Measurements from ENCODE around the gene PPP1R3E. TPM values are rescaled to one million over a fixed set of nuclear protein-coding genes. Genes with fewer than 3 reads are reported as not detected.
A peak's percentile ranks its signal among the peaks of the same experiment; 100 is the strongest.
"Not testable (repeated sequence)": the region's sequence is repeated elsewhere in the genome, so short reads cannot be mapped to it uniquely, and the experiment has no call there.

PPP1R3E gene
- total RNA-seq, 1 donor from 2014 or later, result 14.6 TPM

GRCh38 chr14:23335623-23336022, 33.0 kb upstream of the PPP1R3E start:
- intact Hi-C loops (cut with DNase I), result no loop called here
- H3K4me1 ChIP-seq, result no peaks in the 10 kb centered on the region
- DNase-seq (no peak), ATAC-seq (no peak)
- H3K36me3 ChIP-seq, result no peaks in the 10 kb centered on the region
- no peaks in the 10 kb centered on the region for H3K9me3 ChIP-seq
- no peak overlapping the region for H3K4me3 ChIP-seq
- H3K27ac ChIP-seq, result no peak overlapping the region
- H3K27me3 ChIP-seq, result no peaks in the 10 kb centered on the region
- no peak for TF ChIP-seq CTCF (IDR thresholded peaks at IDR 0.05)

- H3K27me3 ChIP-seq, result no peaks in the 10 kb centered on the region
- H3K9me3 ChIP-seq, result no peaks in the 10 kb centered on the region
- peaks cover 6% of the 10 kb centered on the region for H3K4me1 ChIP-seq
- DNase-seq, result no peak
- intact Hi-C loops (cut with DNase I), result loop anchor here (5.0 kb wide), 1 partner anchor 49 kb away; the partner anchor contains the start of gene CMTM5
- H3K36me3 ChIP-seq, result peaks cover 26% of the 10 kb centered on the region
- H3K4me3 ChIP-seq, result no peak overlapping the region
- peak; percentile 91 for ATAC-seq
- no peak overlapping the region for H3K27ac ChIP-seq
- TF ChIP-seq CTCF (IDR thresholded peaks at IDR 0.05), result peak; percentile 89
Measured at GRCh38 chr14:23327947-23328744, 25.5 kb upstream of the PPP1R3E start.

GRCh38 chr14:23326491-23327332, 24.1 kb upstream of the PPP1R3E start:
- intact Hi-C loops (cut with DNase I), result loop anchor here (5.0 kb wide), 1 partner anchor 51 kb away; the partner anchor contains the start of gene CMTM5
- no peak overlapping the region for H3K4me3 ChIP-seq
- H3K27me3 ChIP-seq, result no peaks in the 10 kb centered on the region
- H3K36me3 ChIP-seq, result peaks cover 29% of the 10 kb centered on the region
- no peaks in the 10 kb centered on the region for H3K9me3 ChIP-seq
- no peak for TF ChIP-seq CTCF (IDR thresholded peaks at IDR 0.05)
- DNase-seq (no peak), ATAC-seq (no peak)
- no peak overlapping the region for H3K27ac ChIP-seq
- peaks cover 15% of the 10 kb centered on the region for H3K4me1 ChIP-seq

- not testable (repeated sequence) for H3K27me3 ChIP-seq, H3K27ac ChIP-seq, H3K9me3 ChIP-seq, H3K4me3 ChIP-seq, ATAC-seq, DNase-seq
- Histone ChIP-seq H3K4me1 (peaks cover 15% of the 10 kb centered on the region), H3K36me3 (peaks cover 29% of the 10 kb centered on the region)
- intact Hi-C loops (cut with DNase I), result loop anchor here (5.0 kb wide), 1 partner anchor 52 kb away; the partner anchor contains the start of gene CMTM5
Measured at GRCh38 chr14:23325746-23326145, 23.1 kb upstream of the PPP1R3E start.

- Histone ChIP-seq H3K9me3 (no peaks in the 10 kb centered on the region), H3K27me3 (no peaks in the 10 kb centered on the region), H3K36me3 (peaks cover 29% of the 10 kb centered on the region), H3K4me3 (no peak overlapping the region), H3K4me1 (peaks cover 22% of the 10 kb centered on the region), H3K27ac (no peak overlapping the region)
- intact Hi-C loops (cut with DNase I), result loop anchor here (5.0 kb wide), 1 partner anchor 52 kb away; the partner anchor contains the start of gene CMTM5
- no peak for TF ChIP-seq CTCF (IDR thresholded peaks at IDR 0.05)
- no peak for ATAC-seq
- no peak for DNase-seq
Measured at GRCh38 chr14:23324993-23325392, 22.3 kb upstream of the PPP1R3E start.

GRCh38 chr14:23324455-23324846, 21.8 kb upstream of the PPP1R3E start:
- Histone ChIP-seq H3K27me3 (no peaks in the 10 kb centered on the region), H3K4me1 (peaks cover 22% of the 10 kb centered on the region), H3K4me3 (no peak overlapping the region), H3K27ac (no peak overlapping the region), H3K9me3 (no peaks in the 10 kb centered on the region), H3K36me3 (peaks cover 29% of the 10 kb centered on the region)
- DNase-seq, result no peak
- intact Hi-C loops (cut with DNase I), result no loop called here
- no peak for ATAC-seq
- no peak for TF ChIP-seq CTCF (IDR thresholded peaks at IDR 0.05)
